Breast epithelium (tissue), 4 donors: Measurements from ENCODE around the gene PDZRN3. TPM values are rescaled to one million over a fixed set of nuclear protein-coding genes. Genes with fewer than 3 reads are reported as not detected.

ENCODE experiments used
- DNase-seq, 2 donors: peaks; one replicate each; pipeline ENCODE4 v3.0.0-alpha.2; 2019; ENCODE audit warnings: low spot score in 2 of 2
- H3K27ac ChIP-seq, 2 donors: fragments of 200-600 bp; sonication (generic) in 1 of 2; one replicate each; pipeline ENCODE4 v1.5.1; 2016 to 2019; ENCODE audit warnings: mild to moderate bottlenecking in 1 of 2
- H3K27me3 ChIP-seq, 2 donors: fragments of 200-600 bp; sonication (generic) in 1 of 2; one replicate each; pipeline versions ENCODE4 v1.5.1 to v1.6.0; 2017 to 2019; ENCODE audit warnings: control low read depth in 1 of 2, mild to moderate bottlenecking in 1 of 2
- H3K36me3 ChIP-seq: fragments of 200-600 bp; one replicate; pipeline ENCODE4 v1.5.1; 2019
- H3K4me1 ChIP-seq, 2 donors: fragments of 200-600 bp; sonication (generic); one replicate each; pipeline ENCODE4 v1.5.1; 2016 to 2019; ENCODE audit warnings: control low read depth in 1 of 2
- H3K4me3 ChIP-seq, 3 donors: fragments of 200-600 bp; sonication (generic); 1 replicate in 2 of 3; 2 replicates in 1 of 3; pipeline ENCODE4 v1.5.1; 2016 to 2019; ENCODE audit warnings: mild to moderate bottlenecking in 3 of 3, moderate library complexity in 2 of 3
- H3K9me3 ChIP-seq, 2 donors: fragments of 200-600 bp; sonication (generic) in 1 of 2; one replicate each; pipeline ENCODE4 v1.5.1; 2016 to 2019; ENCODE audit warnings: control low read depth in 1 of 2
- POLR2A ChIP-seq: fragments of 450-650 bp; IDR thresholded peaks from one replicate; pipeline ENCODE4 v1.6.1; 2016; ENCODE audit warnings: antibody characterized with exemption, mild to moderate bottlenecking, moderate library complexity
- POLR2AphosphoS5 ChIP-seq, 3 donors: sonication (generic); formaldehyde crosslinking; IDR thresholded peaks; one replicate each; pipeline ENCODE4 v1.6.1; 2017; ENCODE audit warnings: antibody characterized with exemption in 3 of 3
- intact Hi-C: fragments of 100-400 bp; cut with DNase I; formaldehyde crosslinking; loops from one replicate; pipeline ENCODE4 v1.15.1; 2023; ENCODE audit warnings: low total_unique reads
- total RNA-seq, 3 donors: library from RNA; depleted of rRNA; stranded (reverse); fragments of >200 nt; gene quantifications; one replicate each; pipeline ENCODE4 v1.1.0, GENCODE V29; 2016
- TF ChIP-seq, protein P1 (sequence below), 3 donors: fragments of 450-650 bp; IDR thresholded peaks; one replicate each; pipeline ENCODE4 v1.5.1; 2016 to 2017; ENCODE audit warnings: antibody characterized with exemption in 3 of 3, mild to moderate bottlenecking in 3 of 3, moderate library complexity in 3 of 3

Gene PDZRN3
- total RNA-seq, 3 donors from 2014 or later = 36.0 to 79.6 (median 37.6) TPM

DNA sequence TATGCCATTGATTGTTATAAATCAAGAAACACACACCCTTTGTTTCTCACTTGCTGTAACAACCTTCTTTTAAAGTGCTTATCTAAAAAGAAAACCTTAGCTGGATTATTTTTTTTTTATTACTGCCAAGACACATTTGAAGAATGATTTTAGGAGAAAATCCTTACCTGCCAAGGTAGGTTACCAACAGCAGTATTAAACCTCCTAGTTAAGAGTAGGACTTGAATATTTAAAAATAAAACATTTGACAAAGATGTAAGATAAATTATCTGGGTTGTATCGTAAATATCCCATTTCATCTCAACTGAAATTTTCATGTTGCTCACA, 192.1 kb downstream of the PDZRN3 start:
- intact Hi-C loops = no loop called here
- no peak for DNase-seq

DNA sequence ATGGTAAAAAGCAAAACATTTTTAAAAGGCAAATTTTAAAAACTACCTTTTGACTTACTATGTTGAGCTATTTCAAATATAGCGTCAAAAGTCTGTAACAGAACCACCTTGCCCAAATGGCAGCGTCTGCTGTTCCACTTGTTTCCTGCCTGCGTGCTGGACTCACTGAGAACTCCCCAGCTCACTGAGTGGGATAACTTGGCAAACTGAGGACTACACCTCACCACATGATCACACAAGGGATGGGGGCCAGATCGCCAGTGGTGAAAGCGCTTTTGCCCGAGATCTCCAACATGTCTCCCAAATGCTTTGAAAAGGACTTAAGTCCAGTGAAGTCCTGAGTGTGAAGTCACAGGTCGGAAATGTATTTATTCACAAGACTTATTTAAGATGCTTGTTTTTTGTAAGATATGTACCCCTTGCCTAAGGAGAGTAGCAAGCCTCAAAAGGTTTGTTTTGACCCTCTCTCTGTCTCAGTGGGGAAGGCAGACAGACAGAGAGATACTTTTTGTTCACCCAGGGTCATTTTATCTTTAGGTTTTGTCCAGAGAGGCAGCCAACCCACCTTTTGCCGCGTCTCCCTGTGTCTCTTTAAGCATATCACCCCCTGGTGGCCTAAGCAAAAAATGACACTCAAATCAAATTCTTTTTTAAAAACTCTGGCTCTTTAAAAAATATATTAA, 192.6 kb downstream of the PDZRN3 start:
- Histone ChIP-seq H3K27me3 (no peaks in the 10 kb centered on the region), H3K4me3 (peak overlapping the region in 1 of 3 donors; percentile 39), H3K9me3 (no peaks in the 10 kb centered on the region), H3K27ac (peak overlapping the region; percentile 10 to 50), H3K36me3 (no peaks in the 10 kb centered on the region), H3K4me1 (peaks cover 0 to 7% of the 10 kb centered on the region in 2 donors)
- DNase-seq = no peak
- TF ChIP-seq POLR2A = no peak
- no peak for TF ChIP-seq POLR2AphosphoS5 (IDR thresholded peaks at IDR 0.05)
- TF ChIP-seq, protein P1, sequence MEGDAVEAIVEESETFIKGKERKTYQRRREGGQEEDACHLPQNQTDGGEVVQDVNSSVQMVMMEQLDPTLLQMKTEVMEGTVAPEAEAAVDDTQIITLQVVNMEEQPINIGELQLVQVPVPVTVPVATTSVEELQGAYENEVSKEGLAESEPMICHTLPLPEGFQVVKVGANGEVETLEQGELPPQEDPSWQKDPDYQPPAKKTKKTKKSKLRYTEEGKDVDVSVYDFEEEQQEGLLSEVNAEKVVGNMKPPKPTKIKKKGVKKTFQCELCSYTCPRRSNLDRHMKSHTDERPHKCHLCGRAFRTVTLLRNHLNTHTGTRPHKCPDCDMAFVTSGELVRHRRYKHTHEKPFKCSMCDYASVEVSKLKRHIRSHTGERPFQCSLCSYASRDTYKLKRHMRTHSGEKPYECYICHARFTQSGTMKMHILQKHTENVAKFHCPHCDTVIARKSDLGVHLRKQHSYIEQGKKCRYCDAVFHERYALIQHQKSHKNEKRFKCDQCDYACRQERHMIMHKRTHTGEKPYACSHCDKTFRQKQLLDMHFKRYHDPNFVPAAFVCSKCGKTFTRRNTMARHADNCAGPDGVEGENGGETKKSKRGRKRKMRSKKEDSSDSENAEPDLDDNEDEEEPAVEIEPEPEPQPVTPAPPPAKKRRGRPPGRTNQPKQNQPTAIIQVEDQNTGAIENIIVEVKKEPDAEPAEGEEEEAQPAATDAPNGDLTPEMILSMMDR (IDR thresholded peaks at IDR 0.05) = peak in 2 of 3 donors; percentile 48 to 67
- intact Hi-C loops = no loop called here

More for the DNA sequence above, 192.1 kb downstream of the PDZRN3 start:
- no peak overlapping the region for H3K4me3 ChIP-seq
- H3K27me3 ChIP-seq = no peaks in the 10 kb centered on the region
- TF ChIP-seq, protein P1 (IDR thresholded peaks at IDR 0.05) = peak in 1 of 3 donors; percentile 3
- TF ChIP-seq POLR2AphosphoS5 (IDR thresholded peaks at IDR 0.05) = no peak
- H3K27ac ChIP-seq = peak overlapping the region in 1 of 2 donors; percentile 10
- H3K36me3 ChIP-seq = no peaks in the 10 kb centered on the region
- H3K4me1 ChIP-seq = peaks cover 0 to 7% of the 10 kb centered on the region in 2 donors
- no peaks in the 10 kb centered on the region for H3K9me3 ChIP-seq

DNA sequence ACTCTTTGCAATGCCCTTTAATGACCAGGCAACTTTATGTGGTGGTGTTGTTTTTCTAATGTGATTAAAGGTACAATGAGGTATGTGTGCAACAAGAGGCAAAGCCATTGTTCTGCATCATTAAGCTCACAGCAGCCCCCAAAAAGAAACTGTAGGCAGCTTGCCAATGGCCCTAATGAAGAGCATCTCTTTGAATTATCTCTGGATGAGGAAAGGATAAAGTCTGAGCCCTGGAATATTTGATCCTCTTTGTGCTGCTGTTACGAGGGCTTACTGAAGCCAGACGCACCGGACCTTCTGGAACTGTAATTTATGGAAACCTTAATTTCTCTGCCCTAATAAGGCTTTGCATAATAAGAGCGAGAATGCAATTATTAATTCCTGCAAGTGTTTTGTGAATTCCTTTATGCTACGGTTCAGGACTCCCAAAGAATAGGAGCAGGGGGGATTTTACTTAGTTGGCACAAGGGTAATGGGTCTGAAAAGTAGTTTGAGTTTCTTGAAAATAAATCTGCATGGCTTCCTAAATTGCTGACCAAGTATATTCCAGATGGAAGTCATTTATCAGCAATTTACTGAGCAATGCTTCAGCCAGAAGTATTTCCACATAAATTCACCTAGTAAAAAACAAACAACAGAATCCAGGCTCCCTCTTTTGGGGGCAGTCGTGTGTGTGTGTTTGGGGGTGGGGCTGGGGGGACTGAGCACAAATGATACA, 193.4 kb downstream of the PDZRN3 start:
- no peaks in the 10 kb centered on the region for H3K36me3 ChIP-seq
- TF ChIP-seq POLR2A (no peak), POLR2AphosphoS5 (IDR thresholded peaks at IDR 0.05) (no peak)
- TF ChIP-seq, protein P1 (IDR thresholded peaks at IDR 0.05) = no peak
- no peaks in the 10 kb centered on the region for H3K27me3 ChIP-seq
- no peaks in the 10 kb centered on the region for H3K9me3 ChIP-seq
- no peak overlapping the region for H3K4me3 ChIP-seq
- intact Hi-C loops = no loop called here
- no peak for DNase-seq
- no peak overlapping the region for H3K27ac ChIP-seq
- H3K4me1 ChIP-seq = peaks cover 0 to 7% of the 10 kb centered on the region in 2 donors

DNA sequence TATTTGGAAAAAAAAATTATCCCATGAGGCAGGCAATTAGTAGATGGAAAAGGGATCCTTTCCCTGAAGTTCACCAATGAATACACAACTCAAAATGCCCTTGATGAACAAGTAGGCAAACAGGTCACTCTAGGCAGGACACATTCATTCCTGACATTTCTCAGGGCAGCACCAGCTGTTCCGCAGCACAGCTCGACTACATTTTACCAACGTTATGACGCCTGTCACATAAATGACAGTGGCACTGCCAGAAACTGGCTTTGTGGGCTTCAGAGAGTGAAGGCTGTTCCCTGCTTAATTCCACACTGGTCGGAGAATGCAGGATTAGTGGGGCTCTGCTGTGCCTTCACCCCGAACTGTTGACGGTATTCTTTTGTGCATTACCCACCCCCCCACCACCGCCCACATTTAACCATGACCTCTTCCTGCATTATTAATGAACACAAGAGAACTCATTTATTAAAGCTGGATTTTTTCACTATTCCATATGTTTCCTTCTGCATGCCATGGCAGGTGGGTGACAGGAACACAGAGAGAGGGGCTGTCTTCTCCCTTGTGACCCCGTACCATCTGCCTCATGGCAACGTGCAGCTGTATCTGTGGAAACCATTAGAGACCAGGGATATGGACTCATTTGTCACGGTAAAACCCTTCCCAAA, 197.6 kb downstream of the PDZRN3 start:
- no peak overlapping the region for H3K4me3 ChIP-seq
- H3K27me3 ChIP-seq = no peaks in the 10 kb centered on the region
- H3K9me3 ChIP-seq = no peaks in the 10 kb centered on the region
- intact Hi-C loops = no loop called here
- no peaks in the 10 kb centered on the region for H3K36me3 ChIP-seq
- peak overlapping the region in 1 of 2 donors; percentile 23 for H3K27ac ChIP-seq
- H3K4me1 ChIP-seq = no peaks in the 10 kb centered on the region
- TF ChIP-seq, protein P1 (IDR thresholded peaks at IDR 0.05) = no peak
- TF ChIP-seq POLR2A (no peak), POLR2AphosphoS5 (IDR thresholded peaks at IDR 0.05) (no peak)
- no peak for DNase-seq

DNA sequence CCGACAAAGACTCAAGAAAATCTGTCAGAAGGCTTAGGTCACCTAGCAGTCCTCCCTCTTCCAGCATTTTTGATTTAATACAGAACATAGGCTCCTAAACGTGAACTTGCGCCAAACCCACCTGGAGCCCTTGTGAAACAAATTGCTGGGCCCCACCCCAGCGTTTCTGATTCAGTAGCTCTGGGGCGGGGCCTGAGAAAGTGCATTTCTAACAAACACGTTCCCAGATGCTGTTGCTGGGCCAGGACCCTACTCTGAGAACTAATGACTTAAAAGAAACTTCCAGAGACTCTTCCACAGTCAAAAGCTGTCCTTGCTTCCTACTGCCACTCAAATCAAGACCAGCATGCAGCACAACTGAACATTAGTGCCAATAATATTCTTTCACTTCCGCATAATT, 198.1 kb downstream of the PDZRN3 start:
- TF ChIP-seq, protein P1 (IDR thresholded peaks at IDR 0.05) = no peak
- TF ChIP-seq POLR2A (no peak), POLR2AphosphoS5 (IDR thresholded peaks at IDR 0.05) (no peak)
- no peak overlapping the region for H3K4me3 ChIP-seq
- no peak for DNase-seq
- H3K4me1 ChIP-seq = no peaks in the 10 kb centered on the region
- H3K9me3 ChIP-seq = no peaks in the 10 kb centered on the region
- H3K27ac ChIP-seq = no peak overlapping the region
- no peaks in the 10 kb centered on the region for H3K27me3 ChIP-seq
- H3K36me3 ChIP-seq = no peaks in the 10 kb centered on the region
- intact Hi-C loops = no loop called here
